ENCODE results near the gene CAPN5. TPM values are rescaled to one million over a fixed set of nuclear protein-coding genes. Genes with fewer than 3 reads are reported as not detected.

CAPN5 gene
- total RNA-seq, 2 donors from 2014 or later = 2.5 to 3.0 TPM

- DNase-seq (no peak), ATAC-seq (no peak)
- Mint-ChIP-seq H3K27me3 (peaks cover 11% of the 10 kb centered on the region), H3K4me1 (no peaks in the 10 kb centered on the region), H3K4me3 (no peak overlapping the region), H3K27ac (no peak overlapping the region), H3K36me3 (ENCODE audit: low read depth) (peaks cover 2% of the 10 kb centered on the region)
- no peaks in the 10 kb centered on the region for H3K9me3 ChIP-seq (ENCODE audit: control insufficient read depth, low read length, poor library complexity, severe bottlenecking)
Measured at GRCh38 chr11:77106759-77107158, 40.0 kb downstream of the CAPN5 start.

GRCh38 chr11:77107950-77108349 lies 41.2 kb downstream of the CAPN5 start:
- Mint-ChIP-seq H3K27ac (no peak overlapping the region), H3K4me3 (no peak overlapping the region), H3K27me3 (peaks cover 11% of the 10 kb centered on the region), H3K4me1 (peaks cover 3% of the 10 kb centered on the region), H3K36me3 (ENCODE audit: low read depth) (peaks cover 4% of the 10 kb centered on the region)
- DNase-seq (no peak), ATAC-seq (no peak)
- no peaks in the 10 kb centered on the region for H3K9me3 ChIP-seq (ENCODE audit: control insufficient read depth, low read length, poor library complexity, severe bottlenecking)

- Mint-ChIP-seq H3K4me1 (peaks cover 6% of the 10 kb centered on the region), H3K27me3 (peaks cover 11% of the 10 kb centered on the region), H3K36me3 (ENCODE audit: low read depth) (peaks cover 4% of the 10 kb centered on the region), H3K27ac (no peak overlapping the region), H3K4me3 (no peak overlapping the region)
- H3K9me3 ChIP-seq (ENCODE audit: control insufficient read depth, low read length, poor library complexity, severe bottlenecking) = no peaks in the 10 kb centered on the region
- no peak for DNase-seq
- ATAC-seq = no peak
Measured at GRCh38 chr11:77108436-77108835, 41.7 kb downstream of the CAPN5 start.

GRCh38 chr11:77109236-77110019 lies 42.7 kb downstream of the CAPN5 start:
- no peaks in the 10 kb centered on the region for H3K9me3 ChIP-seq (ENCODE audit: control insufficient read depth, low read length, poor library complexity, severe bottlenecking)
- H3K4me3 Mint-ChIP-seq = no peak overlapping the region
- peaks cover 7% of the 10 kb centered on the region for H3K4me1 Mint-ChIP-seq
- peaks cover 11% of the 10 kb centered on the region for H3K27me3 Mint-ChIP-seq
- no peak overlapping the region for H3K27ac Mint-ChIP-seq
- ATAC-seq (no peak), DNase-seq (no peak)
- peaks cover 4% of the 10 kb centered on the region for H3K36me3 Mint-ChIP-seq (ENCODE audit: low read depth)

DNA sequence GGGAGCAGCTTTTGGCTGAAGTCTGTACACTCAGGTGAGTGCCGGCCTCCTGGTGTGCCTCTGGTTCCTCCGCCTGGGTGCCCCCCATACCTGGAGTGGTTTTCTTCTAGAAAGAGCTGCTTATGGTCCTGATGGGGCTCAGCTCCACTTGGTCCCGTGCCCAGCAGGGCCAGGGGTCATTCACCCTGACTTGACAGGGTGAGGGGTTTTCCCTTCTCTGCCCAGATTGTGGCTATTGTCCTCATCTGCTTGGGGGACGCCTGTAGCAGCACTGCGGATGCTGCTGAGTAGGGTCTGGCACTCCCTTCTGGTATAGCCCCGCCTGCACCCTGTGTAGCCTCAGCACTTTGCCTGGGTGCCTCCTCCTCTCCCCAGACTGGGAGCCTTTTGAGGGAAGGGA lies 44.1 kb downstream of the CAPN5 start:
- no peak overlapping the region for H3K27ac Mint-ChIP-seq
- peaks cover 7% of the 10 kb centered on the region for H3K4me1 Mint-ChIP-seq
- H3K36me3 Mint-ChIP-seq (ENCODE audit: low read depth) = peaks cover 4% of the 10 kb centered on the region
- DNase-seq (no peak), ATAC-seq (no peak)
- H3K4me3 Mint-ChIP-seq = no peak overlapping the region
- H3K9me3 ChIP-seq (ENCODE audit: control insufficient read depth, low read length, poor library complexity, severe bottlenecking) = no peaks in the 10 kb centered on the region
- H3K27me3 Mint-ChIP-seq = peaks cover 11% of the 10 kb centered on the region

DNA sequence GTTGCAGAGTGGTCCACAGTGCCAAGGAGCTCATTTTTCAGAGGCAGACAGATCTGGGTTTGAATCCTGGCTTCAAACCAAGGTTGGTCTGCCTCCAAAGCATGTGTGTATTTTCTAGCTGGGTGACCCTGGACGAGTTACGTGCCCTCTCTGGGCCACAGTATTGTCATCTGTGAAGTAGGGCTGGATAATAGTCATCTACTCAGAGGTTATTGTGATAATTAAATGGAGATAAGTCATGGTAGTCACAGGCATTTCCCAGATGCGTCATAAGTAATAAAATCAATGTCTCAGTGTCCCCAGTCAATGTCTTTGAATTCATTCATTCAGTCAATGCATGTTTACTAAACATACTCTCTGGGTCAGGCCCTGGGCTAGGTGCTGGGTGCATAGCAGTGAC lies 44.5 kb downstream of the CAPN5 start:
- no peak overlapping the region for H3K4me3 Mint-ChIP-seq

GRCh38 chr11:77111946-77112345 lies 45.2 kb downstream of the CAPN5 start:
- H3K9me3 ChIP-seq (ENCODE audit: control insufficient read depth, low read length, poor library complexity, severe bottlenecking) = no peaks in the 10 kb centered on the region
- no peak for DNase-seq
- H3K4me3 Mint-ChIP-seq = no peak overlapping the region
- ATAC-seq = no peak
- H3K27me3 Mint-ChIP-seq = peaks cover 11% of the 10 kb centered on the region
- H3K27ac Mint-ChIP-seq = peak overlapping the region; percentile 67
- H3K36me3 Mint-ChIP-seq (ENCODE audit: low read depth) = peaks cover 4% of the 10 kb centered on the region
- H3K4me1 Mint-ChIP-seq = peaks cover 9% of the 10 kb centered on the region

More for the DNA sequence above, 44.5 kb downstream of the CAPN5 start:
- Mint-ChIP-seq H3K36me3 (ENCODE audit: low read depth) (peaks cover 4% of the 10 kb centered on the region), H3K27ac (peak overlapping the region; percentile 67), H3K4me1 (peaks cover 9% of the 10 kb centered on the region), H3K27me3 (peaks cover 11% of the 10 kb centered on the region)
- ATAC-seq = no peak
- DNase-seq = no peak
- H3K9me3 ChIP-seq (ENCODE audit: control insufficient read depth, low read length, poor library complexity, severe bottlenecking) = no peaks in the 10 kb centered on the region

DNA sequence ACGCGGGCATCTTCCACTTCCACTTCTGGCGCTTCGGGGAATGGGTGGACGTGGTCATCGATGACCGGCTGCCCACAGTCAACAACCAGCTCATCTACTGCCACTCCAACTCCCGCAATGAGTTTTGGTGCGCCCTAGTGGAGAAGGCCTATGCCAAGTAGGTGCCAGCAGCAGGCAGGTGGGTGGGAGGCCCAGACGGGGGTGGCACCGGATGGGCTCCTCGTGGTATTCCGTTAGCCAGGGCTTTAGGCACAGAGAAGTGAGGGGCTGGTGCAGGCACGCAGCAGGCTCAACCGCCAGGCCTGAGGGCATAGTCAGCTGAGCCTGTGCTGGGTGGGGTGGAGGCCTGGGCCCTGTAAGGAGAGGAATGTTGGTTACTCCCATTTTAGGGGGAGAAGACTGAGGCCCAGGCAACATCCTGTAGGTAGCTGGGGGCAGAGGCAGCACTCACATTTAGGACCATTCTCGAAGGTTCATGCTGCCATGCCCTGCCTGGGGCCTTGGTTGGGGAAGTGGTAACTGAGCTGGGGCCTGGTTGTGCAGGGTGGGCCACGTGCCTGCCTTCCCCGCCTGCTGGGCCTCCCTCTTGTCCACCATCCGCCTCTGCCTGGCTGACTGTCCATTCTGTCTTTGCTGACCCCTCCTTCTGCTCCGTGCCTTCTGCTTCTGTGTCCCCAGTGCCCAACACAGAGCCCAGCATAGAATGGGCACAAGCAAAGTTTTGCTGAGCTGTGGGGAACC lies 46.0 kb downstream of the CAPN5 start:
- Mint-ChIP-seq H3K27ac (no peak overlapping the region), H3K4me3 (no peak overlapping the region), H3K4me1 (peaks cover 9% of the 10 kb centered on the region), H3K36me3 (ENCODE audit: low read depth) (peaks cover 4% of the 10 kb centered on the region), H3K27me3 (peaks cover 11% of the 10 kb centered on the region)
- DNase-seq (no peak), ATAC-seq (no peak)
- H3K9me3 ChIP-seq (ENCODE audit: control insufficient read depth, low read length, poor library complexity, severe bottlenecking) = no peaks in the 10 kb centered on the region

- DNase-seq (no peak), ATAC-seq (no peak)
- H3K4me3 Mint-ChIP-seq = no peak overlapping the region
- peaks cover 6% of the 10 kb centered on the region for H3K27me3 Mint-ChIP-seq
- no peaks in the 10 kb centered on the region for H3K9me3 ChIP-seq (ENCODE audit: control insufficient read depth, low read length, poor library complexity, severe bottlenecking)
- peaks cover 4% of the 10 kb centered on the region for H3K36me3 Mint-ChIP-seq (ENCODE audit: low read depth)
- H3K27ac Mint-ChIP-seq = no peak overlapping the region
- H3K4me1 Mint-ChIP-seq = peaks cover 9% of the 10 kb centered on the region
Measured at GRCh38 chr11:77113382-77114088, 46.8 kb downstream of the CAPN5 start.

DNA sequence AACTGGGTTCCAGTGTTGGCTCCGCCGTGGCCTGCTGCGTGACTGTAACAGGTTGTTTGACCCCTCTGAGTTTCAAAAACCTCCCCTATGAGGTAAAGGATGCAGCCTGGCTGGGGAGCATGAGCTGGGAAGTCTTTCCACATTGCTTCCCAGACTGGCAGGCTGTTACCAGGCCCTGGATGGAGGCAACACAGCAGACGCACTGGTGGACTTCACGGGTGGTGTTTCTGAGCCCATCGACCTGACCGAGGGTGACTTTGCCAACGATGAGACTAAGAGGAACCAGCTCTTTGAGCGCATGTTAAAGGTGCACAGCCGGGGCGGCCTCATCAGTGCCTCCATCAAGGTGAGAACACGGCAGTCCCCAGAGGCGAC lies 47.3 kb downstream of the CAPN5 start:
- H3K9me3 ChIP-seq (ENCODE audit: control insufficient read depth, low read length, poor library complexity, severe bottlenecking) = no peaks in the 10 kb centered on the region
- Mint-ChIP-seq H3K27me3 (peaks cover 6% of the 10 kb centered on the region), H3K36me3 (ENCODE audit: low read depth) (peaks cover 4% of the 10 kb centered on the region), H3K27ac (no peak overlapping the region), H3K4me1 (peaks cover 9% of the 10 kb centered on the region), H3K4me3 (no peak overlapping the region)
- DNase-seq (no peak), ATAC-seq (no peak)

- H3K27ac Mint-ChIP-seq = no peak overlapping the region
- DNase-seq = no peak
- peaks cover 9% of the 10 kb centered on the region for H3K4me1 Mint-ChIP-seq
- no peak overlapping the region for H3K4me3 Mint-ChIP-seq
- H3K9me3 ChIP-seq (ENCODE audit: control insufficient read depth, low read length, poor library complexity, severe bottlenecking) = no peaks in the 10 kb centered on the region
- H3K27me3 Mint-ChIP-seq = no peaks in the 10 kb centered on the region
- H3K36me3 Mint-ChIP-seq (ENCODE audit: low read depth) = peaks cover 4% of the 10 kb centered on the region
- ATAC-seq = no peak
Measured at GRCh38 chr11:77115181-77115611, 48.4 kb downstream of the CAPN5 start.

DNA sequence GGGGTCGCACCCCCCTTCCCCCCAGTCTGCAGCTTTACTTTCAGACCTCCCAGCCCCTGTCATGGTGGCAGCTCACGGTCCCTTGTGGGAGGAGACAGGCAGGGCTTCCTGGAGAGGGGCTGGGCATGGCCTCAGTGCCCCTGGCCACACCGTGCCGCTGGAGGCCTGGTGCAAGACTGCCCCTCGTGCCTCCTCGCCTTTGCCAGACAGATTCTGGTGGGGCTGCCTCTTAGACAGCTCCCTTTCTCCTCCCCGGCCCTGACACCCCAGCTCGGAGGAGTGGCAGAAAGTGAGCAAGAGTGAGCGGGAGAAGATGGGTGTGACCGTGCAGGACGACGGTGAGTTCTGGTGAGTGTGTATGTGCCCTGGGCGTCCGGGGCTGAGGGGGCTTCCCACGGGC lies 49.2 kb downstream of the CAPN5 start:
- DNase-seq = no peak
- H3K4me1 Mint-ChIP-seq = peaks cover 12% of the 10 kb centered on the region
- H3K27ac Mint-ChIP-seq = no peak overlapping the region
- no peak overlapping the region for H3K4me3 Mint-ChIP-seq
- ATAC-seq = no peak
- H3K36me3 Mint-ChIP-seq (ENCODE audit: low read depth) = peaks cover 4% of the 10 kb centered on the region
- no peaks in the 10 kb centered on the region for H3K27me3 Mint-ChIP-seq
- H3K9me3 ChIP-seq (ENCODE audit: control insufficient read depth, low read length, poor library complexity, severe bottlenecking) = no peaks in the 10 kb centered on the region

- DNase-seq = no peak
- no peaks in the 10 kb centered on the region for H3K36me3 Mint-ChIP-seq (ENCODE audit: low read depth)
- ATAC-seq = no peak
- peaks cover 9% of the 10 kb centered on the region for H3K4me1 Mint-ChIP-seq
- no peaks in the 10 kb centered on the region for H3K9me3 ChIP-seq (ENCODE audit: control insufficient read depth, low read length, poor library complexity, severe bottlenecking)
- H3K4me3 Mint-ChIP-seq = no peak overlapping the region
- no peaks in the 10 kb centered on the region for H3K27me3 Mint-ChIP-seq
- H3K27ac Mint-ChIP-seq = no peak overlapping the region
Measured at GRCh38 chr11:77117492-77117891, 50.7 kb downstream of the CAPN5 start.
